Ectodermal cell (in vitro differentiated cells): ENCODE measurements around the gene KCNQ1.

Source experiments
- H3K27ac ChIP-seq: 2 replicates; pipeline ENCODE4 v1.7.0; 2013; ENCODE audit warnings: mild to moderate bottlenecking, low read depth, low read length; ENCODE audit not compliant: insufficient read depth, poor library complexity, severe bottlenecking
- H3K27me3 ChIP-seq: 2 replicates; pipeline ENCODE4 v1.7.0; 2013; ENCODE audit warnings: mild to moderate bottlenecking, low read length; ENCODE audit not compliant: insufficient read depth, control insufficient read depth, poor library complexity, severe bottlenecking
- H3K36me3 ChIP-seq: one replicate; pipeline ENCODE4 v1.7.0; 2013; ENCODE audit warnings: low read length; ENCODE audit not compliant: control insufficient read depth, insufficient read depth
- H3K4me1 ChIP-seq: one replicate; pipeline ENCODE4 v1.7.0; 2013; ENCODE audit warnings: low read length; ENCODE audit not compliant: control insufficient read depth, insufficient read depth
- H3K4me3 ChIP-seq: 2 replicates; pipeline ENCODE4 v1.7.0; 2013; ENCODE audit warnings: low read depth, low read length, control low read depth; ENCODE audit not compliant: insufficient read depth
- H3K9me3 ChIP-seq: 2 replicates; pipeline ENCODE4 v1.7.0; 2013; ENCODE audit warnings: mild to moderate bottlenecking, low read length, moderate library complexity; ENCODE audit not compliant: control insufficient read depth
- WGBS, 2 experiments: methylation state at CpG; one replicate each; pipeline ENCODE4 v1.1.7; 2013; ENCODE audit warnings: missing lambda C conversion rate in 2 of 2; 5-methylcytosine and 5-hydroxymethylcytosine counted together

KCNQ1 gene

GRCh38 chr11:2896047-2896446, 451.2 kb downstream of the KCNQ1 start:
- Histone ChIP-seq H3K27ac (no peak overlapping the region), H3K9me3 (no peaks in the 10 kb centered on the region), H3K36me3 (no peaks in the 10 kb centered on the region), H3K4me1 (peaks cover 12% of the 10 kb centered on the region), H3K27me3 (no peaks in the 10 kb centered on the region), H3K4me3 (no peak overlapping the region)
- WGBS, 2 experiments = 82 to 86% methylated on average over 9 of the region's 9 CpGs

DNA sequence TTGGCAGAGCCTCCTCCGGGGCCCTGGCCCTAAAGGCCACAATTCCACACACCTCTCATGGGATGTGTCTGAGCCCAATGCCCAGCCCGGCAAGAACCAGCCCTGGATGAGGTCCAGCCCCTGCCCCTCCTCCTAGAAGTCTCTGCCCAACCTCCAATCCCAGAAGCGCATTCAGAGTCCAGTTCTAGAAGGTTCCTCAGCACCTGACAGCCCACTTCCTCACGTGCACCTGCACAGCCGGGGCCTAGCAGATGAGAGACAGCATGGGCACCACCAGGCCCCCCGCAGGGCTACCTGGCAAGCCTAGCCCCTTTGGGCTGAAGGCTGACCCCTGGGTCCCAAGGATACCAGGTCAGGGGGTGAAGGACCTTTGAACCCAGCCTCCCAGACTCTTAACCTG, 452.2 kb downstream of the KCNQ1 start:
- Histone ChIP-seq H3K36me3 (no peaks in the 10 kb centered on the region), H3K9me3 (no peaks in the 10 kb centered on the region), H3K27me3 (peaks cover 8% of the 10 kb centered on the region), H3K27ac (no peak overlapping the region), H3K4me3 (no peak overlapping the region), H3K4me1 (peaks cover 6% of the 10 kb centered on the region)
- WGBS, 2 experiments = 91% methylated on average over 6 of the region's 6 CpGs

DNA sequence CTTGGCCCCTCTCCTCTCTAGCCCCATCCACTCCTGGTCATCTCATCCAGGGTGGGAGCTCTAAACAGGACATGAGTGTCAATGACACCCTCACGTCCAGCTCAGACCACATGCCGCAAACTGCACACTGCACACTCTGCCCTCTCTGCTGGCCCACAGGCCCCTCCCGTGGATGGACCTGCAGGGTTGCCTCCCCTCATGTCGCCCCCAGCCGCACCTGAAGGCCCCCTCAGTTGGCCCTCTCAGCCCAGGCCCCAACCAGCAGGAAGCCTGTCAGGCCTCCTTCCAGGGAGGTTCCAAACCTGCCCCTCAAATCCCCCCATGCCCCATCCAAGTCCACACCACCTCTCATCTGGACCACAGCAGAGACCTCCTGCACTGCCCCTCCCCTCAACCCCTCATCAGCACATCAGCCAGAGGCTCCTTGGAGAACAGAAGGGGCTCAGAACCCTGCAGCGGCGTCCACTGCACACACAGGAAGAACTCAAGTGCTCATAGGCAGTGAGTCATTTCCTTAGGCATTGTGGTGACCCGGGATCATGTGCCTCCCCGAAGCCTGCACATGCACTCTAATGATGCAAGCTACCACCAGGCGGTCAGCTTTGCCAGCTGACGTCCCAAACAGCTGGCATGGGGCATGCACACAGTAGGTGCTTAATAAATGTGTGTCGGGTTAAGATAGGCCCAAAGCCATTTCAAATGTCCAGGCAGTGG, 453.7 kb downstream of the KCNQ1 start:
- Histone ChIP-seq H3K4me1 (peaks cover 9% of the 10 kb centered on the region), H3K27ac (no peak overlapping the region)

More for the DNA sequence above, 453.7 kb downstream of the KCNQ1 start:
- peaks cover 8% of the 10 kb centered on the region for H3K27me3 ChIP-seq
- H3K9me3 ChIP-seq = no peaks in the 10 kb centered on the region
- H3K4me3 ChIP-seq = no peak overlapping the region
- 86 to 90% methylated on average over 12 of the region's 12 CpGs for WGBS, 2 experiments
- no peaks in the 10 kb centered on the region for H3K36me3 ChIP-seq
